Putamen (tissue), 1 donor: ENCODE data around the gene NUDT2.

Source experiments
- DNase-seq: peaks from one replicate; pipeline ENCODE4 v3.0.0-alpha.2; 2016; ENCODE audit warnings: low spot score

NUDT2 gene

DNA sequence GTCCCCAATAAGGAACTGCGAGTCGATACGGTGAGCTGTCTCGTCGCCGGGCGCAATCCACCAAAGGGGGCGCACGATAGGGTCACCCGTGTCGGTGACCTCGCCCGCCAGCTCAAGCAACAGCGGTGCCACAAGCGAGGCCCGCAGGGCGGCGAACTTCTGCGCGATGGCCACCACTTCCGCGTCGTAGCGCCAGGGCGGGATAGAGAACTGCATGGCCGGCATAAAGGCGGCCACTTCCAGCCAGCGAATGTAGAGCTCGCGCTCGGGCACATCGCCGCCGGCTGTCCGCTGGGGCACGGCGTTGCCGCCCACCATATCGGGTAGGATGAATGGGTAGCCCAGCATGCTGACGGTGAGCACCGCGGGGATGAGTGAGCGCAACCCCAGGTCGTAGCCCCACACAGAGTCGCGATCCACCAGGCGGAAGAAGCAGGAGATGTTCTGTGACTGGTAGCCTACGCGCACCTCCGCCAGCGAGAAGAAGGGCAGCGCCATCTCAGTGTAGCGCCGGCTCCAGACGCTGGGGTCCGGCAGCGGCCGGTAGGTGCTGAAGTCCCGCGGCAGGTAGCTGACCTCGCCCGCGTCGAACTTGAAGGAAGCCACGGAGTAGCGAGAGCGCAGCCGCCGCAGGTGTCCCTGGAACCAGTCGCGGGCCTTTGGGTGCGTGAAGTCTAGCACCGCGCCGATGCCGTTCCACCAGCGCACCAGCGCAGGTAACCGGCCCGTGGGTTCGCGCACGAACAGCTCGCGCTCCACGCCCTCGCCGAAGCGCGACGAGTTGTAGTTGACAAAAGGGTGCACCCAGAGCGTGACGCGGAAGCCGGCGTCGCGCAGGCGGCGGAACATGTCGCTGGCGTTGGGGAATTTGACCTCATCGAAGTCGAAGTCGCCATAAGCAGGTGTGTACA, 41.9 kb downstream of the NUDT2 start:
- no peak for DNase-seq

DNA sequence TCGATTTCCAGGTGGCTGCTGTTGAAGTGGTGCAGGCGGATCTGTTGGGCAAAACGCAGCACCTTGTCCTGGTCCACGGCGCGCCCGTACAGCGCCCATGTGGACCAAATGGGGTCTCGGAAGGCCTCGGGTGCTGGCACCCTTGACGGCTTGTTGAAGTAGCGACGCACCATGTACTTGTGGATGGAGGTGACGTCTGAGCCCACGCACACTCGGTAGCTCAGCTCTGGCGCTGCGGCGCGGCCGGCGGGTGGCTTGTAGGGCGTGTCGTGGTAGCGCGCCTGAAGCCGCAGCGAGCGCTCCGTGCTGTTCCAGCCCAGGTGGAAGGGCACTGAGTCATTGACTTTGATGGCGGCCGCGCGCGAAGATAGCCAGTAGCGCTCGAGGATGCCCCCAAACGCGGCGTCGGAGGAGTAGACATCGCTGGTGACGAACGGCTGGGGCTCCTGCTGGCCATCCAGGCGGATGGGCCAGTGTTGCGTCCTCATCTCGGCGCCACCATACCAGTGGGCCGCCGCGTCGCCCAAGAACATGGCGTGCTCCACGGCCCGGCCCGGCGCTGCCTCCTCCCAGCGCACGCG, 42.6 kb downstream of the NUDT2 start:
- DNase-seq, result no peak

DNA sequence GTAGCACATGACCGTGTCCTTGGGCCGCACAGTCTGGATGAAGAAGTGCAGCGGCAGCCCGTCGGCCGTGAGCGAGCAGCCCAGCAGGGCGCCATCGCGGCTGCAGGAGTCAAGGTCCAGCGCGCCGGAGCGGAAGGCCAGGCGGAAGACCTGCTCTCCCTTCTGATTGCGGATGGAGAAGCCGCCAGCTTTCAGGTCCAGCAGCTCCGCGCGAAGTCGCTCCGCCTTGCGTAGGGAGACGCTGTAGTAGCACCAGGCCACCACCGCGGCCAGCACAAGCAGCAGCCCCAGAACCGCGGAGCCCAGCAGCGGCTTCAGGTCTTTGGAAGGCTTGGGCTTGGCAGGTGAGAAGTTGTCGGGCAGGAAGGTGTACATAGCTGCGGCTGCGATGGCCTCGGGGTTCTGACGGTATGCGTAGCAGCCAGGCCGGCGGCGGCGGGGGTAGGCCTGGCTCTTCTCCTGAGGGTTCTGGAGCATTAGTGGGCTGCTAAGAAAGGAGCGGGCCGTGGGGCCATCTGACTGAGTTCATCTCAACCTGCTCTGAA, 43.2 kb downstream of the NUDT2 start:
- no peak for DNase-seq

DNA sequence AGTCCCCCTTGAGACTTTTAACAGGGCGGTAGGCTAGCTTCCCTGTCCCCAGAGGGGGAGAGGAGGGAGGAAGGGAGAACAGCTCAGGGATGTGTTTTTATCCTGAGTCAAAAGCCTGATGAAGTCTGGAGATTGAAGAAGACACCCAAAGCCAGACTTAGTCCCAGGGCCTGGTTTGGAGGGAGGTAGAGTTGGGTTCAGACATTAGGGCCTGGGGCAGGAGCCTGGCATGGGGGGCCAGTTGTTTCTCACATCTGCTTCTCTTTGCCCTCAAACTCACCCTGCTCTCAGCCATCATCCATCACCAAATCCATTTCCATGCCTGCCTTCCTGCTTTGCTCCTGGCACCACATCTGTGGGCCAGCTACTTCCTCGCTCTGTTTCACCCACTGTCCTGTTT, 44.4 kb downstream of the NUDT2 start:
- no peak for DNase-seq

DNA sequence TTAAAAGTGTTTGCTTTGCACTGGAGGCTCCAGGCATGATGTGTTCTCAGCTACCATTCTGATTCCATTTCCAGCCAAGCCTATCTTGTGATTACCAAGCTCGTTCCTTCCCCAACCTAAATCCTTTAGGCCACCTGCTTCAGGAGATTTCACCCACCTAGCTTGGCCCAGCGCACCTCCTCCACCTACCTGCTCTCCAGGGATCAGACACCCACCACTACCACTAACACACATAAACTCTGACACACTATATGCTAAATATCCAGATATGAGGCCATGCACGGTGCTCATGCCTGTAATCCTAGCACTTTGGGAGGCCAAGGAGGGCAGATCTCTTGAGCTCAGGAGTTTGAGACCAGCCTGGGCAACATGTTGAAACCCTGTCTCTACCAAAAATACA, 45.0 kb downstream of the NUDT2 start:
- DNase-seq, result no peak

DNA sequence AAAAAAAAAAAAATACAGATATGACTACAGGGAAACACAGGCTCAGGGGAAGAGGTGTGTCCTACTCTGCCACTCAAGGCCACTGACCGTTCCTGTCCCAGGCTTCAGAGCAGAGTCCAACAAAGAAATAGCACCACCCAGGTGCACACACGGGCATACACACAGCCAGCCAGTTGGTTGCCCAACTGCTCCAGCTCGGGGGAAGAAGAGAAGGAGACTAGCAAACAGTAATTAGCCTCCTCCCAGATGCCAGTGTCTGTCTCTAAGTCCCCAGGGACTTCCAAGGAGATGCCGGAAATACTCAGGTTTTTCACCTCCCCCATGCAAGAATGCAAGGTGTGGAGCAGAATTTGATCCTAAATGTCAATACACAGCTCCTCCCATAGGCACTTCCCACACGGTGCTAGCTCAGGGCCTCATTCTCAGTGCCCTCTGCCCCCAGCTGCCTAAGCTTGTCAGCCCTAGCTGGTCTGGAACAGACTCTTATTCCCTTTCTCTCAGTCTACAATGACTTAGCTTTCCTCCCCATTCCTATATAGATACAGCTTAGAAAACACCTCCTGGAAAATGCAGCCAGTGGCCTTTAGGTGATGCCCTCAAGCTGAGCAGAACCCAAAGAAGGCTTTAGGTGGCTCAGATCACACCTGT, 45.7 kb downstream of the NUDT2 start:
- DNase-seq, result no peak

DNA sequence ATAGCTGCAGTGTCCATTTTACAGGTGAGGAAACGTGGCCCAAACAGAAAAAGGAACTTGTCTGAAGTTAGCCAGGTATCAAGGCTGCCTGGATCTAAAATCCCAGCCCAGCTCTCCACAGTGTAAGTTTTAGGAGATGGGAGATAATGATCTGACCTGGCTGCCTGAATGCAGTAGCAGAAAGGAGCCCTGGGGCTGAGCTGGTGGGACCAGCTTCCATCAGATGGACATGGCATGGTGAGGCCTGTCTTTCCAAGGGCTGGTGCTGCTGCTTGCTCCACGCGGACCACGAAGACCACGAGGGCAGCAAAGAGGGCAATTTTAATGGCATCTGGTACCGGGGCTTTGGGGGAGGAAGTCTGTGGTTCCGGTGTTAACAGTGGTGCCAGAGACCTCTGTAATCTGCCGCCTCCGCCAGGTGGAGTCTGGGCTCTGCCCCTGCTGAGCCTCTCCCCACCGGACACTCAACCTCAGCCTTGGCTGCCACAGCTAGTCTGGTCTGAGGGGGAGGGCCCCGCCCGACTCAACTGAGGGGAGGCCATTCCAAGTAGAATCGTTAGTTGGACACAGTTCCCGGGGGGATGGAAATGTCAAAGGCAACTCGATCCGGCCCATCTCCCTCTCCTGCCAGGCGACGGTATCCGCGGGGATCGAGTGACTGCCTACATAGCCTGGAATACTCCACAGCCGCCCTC, 46.7 kb downstream of the NUDT2 start:
- no peak for DNase-seq

DNA sequence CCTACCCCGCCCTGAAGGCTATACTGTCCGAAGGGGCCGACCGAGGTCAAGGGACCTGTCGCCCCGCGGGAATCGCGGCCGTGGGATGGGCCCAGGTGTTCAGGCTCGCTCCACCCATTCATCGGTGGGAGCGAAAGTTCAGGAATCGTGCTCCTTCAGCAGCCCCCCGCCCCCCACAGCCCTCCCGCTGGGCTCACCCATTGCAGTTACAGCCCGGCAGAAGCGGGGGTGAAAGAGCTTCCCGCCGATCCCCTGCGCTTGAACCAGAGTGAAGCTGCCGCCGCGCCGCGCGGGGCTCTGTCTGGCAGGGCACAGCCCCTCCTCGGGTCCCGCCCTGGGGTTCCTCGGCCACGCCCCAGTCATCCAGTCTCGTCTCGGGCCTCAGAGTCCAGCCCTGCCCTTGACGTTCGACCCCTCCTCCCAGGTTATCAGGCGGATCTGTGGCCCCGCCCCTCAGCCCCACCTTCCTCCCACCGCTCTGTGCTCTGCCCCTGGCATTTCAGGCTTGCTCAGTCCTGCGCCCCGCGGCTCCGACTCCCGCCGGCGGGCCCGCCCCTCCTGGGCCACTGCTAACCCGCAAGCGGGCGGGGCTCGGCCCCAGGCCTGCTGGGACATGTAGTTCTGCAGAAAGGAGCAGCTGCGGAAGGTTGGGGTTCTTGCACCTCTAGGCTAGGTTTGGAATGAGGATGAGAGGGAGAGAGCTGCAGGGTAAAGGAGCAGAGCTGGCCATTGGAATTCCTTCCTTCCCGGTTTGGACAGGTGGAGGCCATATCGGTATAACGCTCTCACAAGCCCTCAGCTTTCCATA, 47.4 kb downstream of the NUDT2 start, which contains the start of gene MYORG:
TSS of gene MYORG (minus strand) at position 303 of the 808 bp plus-strand sequence. CDS start 3,955 bp downstream, outside the sequence.
- peak; percentile 95 for DNase-seq

DNA sequence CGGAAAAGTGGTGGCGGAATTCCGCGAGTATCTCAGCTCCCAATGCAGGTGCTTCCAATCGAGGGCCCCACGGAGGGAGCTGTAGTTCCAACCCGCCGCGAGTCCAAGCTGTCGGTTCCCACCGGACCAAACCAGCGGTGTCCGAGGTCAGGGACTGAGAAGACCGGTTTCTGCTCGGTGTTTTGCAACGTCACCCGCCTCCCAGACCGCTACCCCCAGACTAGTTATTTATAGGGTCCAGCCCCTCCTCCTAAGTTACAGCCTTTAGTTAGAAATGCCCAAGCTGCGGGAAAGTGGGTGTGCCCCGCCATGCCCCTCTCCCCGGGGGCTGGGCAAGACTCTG, 48.0 kb downstream of the NUDT2 start:
- DNase-seq, result no peak

DNA sequence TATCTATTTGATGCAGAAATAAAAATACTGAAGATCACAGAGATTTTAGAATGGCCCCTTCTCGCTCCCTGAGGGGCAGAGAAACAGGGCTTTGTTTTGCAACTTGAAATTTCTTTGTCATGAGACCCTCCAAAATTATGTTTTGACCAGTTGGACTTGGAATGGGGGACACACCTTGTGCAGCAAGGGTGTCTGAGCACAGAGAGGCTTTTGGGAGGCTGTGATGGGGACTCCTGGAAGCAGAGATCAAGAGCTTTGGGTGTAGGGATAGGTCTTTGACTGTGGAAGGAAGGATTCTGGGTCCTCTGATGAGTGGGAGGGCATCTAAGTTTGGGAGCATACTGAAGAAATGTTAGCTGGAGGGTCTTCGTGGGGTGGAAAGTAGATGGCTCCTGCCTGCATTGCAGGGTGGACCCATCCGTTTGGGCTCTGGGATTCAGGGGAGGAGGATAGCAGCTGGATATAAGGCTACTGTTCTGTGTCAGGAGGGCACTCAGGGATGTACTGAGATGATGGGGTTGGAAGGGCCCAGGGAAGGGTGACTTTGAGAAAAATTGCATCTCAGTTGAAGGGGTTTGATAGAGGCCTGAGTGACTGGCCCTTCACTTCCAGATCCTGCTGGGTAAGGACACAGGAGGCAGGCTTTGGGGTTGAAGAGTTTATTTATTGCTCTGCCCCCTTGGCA, 49.1 kb downstream of the NUDT2 start:
- DNase-seq, result no peak

DNA sequence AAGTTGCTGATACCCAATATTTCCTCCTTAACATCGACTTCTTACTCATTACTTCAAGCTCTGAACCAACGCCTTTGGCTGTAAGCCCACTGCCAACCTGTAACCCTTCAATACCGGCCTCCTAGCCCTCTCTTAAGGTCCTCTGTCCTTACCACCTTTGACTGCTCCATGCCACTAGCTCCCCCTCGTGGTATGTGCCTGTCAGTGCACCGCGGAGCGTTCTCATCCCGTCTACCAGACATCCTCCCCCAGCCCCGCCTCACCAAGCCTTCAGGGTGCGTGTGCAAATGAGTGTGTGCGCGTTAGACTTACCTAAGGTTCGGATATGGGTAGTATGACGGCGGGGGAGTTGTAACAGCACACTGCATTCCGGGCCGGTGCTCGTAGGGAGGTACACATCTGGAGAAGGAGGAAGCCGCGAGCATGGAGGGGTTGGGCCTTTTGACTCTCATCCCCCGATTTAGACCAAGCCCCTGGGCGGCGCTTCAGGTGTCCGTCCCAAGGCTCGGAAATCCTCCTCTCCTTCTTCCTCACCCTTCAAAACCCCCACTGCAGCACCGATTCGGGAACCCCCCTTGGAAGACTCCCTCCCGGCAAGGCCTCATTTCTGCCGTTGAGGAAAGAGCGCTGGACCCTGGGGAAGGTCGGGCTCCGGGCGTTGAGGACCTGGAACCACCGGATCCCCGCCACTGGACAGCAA, 50.1 kb downstream of the NUDT2 start:
- peak; percentile 85 for DNase-seq

DNA sequence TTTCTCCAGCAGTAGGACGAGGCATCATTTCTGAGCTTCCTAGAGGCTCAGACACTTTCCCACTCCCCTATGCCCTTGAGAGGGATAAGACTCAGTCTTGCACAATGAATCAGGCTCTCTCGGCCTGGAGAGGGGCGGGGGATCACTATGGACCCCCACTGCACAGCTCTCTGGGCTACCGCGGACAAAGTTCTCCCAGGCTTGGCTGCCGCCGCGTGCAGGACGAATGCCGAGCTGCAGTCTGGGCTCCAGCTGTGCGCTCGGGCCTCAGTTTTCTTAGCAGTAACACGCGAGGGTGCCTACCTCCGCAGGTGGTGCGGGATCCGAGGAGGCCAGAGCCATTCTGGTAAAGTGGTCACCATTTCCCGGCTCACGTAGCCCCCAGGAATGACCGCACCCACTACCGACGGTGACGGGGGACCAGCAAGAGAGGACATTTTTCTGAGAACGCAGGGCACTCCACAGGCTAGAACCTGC, 50.7 kb downstream of the NUDT2 start:
- DNase-seq, result no peak

DNA sequence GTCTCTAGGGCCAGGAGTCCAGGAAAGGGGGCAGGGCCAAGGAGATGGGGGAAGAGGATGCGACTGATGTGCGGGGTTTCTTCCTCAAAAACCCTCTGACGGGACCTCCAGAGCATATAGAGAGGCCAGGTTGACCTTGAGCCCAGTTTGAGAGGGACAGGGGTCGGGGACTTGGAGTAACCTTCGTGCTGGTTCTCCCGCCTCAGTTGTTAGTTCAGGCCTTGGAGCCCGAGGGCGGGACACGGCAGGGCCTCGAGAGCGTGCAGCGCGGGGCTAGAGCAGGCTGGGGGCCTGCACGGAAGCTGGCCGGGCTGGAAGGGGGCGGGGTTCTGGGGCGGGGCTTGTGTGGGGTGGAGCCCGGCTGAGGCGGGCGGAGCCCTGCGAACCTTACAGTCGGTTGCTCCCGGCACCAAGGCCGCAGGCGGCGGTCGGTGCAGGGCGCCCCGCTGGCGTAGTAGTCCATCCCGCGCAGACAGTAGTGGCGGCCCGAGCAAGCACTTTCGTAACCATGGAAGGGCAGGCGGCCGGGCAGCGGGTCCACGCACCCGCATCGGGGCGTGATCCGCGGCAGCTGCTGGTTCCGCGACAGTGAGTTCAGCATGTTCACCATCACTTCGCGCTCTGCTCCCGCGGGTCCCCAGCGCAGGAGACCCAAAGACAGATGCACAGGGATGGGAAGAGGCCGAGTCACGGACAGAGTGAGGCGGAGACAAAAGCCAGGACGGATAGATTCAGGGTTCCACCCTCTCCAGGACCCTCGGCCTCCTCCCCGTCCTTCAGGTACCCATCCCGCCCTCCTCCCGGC, 51.3 kb downstream of the NUDT2 start:
- DNase-seq, result peak; percentile 82

DNA sequence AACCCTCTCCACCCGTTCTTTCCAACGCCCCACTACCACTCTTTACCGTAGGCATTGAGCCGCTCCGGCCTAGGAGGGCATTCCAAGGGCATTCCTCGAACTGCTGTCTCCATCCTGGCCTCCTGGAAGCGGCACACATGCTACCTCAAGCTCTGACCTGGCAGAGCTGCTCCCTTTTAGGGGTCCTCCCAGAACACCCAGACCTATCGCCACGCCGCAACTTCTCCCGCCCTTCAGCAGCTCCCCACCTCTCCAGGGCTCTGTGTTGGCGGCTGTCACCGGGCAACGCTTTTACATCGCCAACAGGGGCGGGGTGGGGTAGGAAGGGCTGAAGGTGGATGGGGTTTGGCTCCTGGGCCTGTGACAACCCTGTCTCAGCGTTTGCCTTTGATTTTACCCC, 52.0 kb downstream of the NUDT2 start:
- DNase-seq, result no peak

DNA sequence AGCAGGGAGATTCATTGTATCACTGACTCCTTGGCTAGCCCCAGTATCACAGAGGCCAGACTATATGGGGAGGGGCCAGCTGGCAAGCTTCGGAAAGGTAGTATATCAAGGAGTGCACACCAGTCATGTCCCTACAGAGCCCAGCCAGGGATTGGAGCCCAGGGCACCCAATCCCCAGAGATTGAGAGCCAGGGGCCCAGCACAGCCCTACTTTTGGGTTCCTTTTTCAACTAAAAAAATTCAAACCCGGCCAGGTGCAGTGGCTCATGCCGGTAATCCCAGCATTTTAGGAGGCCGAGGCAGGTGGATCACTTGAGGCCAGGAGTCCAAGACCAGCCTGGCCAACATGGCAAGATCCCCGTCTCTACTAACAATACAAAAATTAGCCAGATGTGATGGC, 52.7 kb downstream of the NUDT2 start:
- DNase-seq, result no peak

DNA sequence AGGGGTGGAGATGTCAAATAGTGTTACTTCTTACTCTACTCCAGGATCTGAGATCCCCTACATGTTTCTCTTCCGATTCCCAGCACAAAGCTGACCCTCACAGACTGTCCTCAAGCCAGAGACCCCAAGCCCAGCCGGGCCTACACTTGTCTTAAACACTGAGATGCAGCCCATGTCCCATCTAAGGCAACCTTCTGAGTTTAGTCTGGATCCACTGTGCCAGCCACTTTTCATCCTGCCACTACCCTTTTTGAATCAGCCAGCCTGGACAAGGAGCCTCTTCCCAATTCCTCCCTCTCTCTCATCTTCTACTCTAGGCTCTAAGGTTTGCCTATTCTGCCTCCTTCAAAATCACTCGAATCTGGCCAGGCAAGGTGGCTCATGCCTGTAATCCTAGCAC, 53.5 kb downstream of the NUDT2 start:
- no peak for DNase-seq

DNA sequence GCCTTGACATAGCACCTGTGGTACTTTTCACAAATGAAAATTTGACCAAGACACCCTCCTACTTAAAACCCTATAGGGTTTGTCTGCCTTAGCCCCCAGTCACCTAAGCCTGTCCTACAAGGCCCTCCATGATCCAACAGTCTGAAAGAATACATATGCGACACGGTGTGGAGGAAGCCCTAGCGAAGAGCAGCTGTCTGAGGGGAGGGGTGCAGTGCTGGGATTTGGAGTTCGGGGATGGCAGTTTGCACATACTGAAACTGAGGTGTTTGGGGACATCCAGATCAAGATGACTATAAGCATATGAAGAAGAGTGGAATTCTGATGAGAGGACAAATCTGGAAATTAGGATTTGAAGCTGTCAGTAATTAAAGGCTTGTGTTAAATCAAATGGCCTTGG, 54.5 kb downstream of the NUDT2 start:
- DNase-seq, result no peak

DNA sequence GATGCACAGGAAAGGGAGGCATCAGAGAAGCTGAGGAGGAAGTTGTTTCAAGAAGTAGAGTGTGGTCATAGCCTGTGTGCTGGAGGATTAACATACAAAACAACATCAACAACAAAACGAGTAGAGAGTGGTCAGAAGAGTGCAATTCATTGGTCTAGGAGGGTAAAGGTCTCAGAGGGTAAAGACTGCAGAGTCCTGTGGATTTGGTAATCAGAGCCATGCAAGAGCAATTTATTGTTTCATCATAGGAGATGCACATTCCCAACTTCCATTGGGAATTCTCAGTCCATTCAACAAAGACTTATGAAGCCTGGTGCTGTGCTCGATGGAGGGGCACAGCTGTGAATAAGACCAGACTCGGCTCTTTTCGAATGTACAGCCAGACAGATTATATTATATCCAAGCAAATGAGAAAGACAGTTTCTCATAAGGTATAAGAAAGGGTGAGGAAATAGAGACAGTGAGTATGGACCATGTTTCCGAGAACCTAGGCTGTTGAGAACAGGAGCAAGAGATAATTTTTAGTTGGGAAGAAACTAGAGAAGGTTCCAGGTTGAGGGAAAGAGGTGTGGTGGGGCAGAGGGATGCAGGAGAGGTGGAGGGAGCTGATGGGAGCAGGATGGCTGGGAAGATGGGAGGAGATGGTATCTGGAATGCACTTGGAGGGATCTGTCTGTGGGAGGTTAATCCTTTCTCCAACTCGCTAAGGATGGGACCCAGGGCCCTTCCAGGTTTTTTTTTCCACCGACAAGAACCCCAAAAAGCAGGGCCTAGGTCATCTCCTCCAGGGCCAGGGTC, 55.2 kb downstream of the NUDT2 start:
- no peak for DNase-seq
